Transverse colon (tissue), 3 donors: Measurements from ENCODE around the gene FRG1.
"Not testable (repeated sequence)": the region's sequence is repeated elsewhere in the genome, so short reads cannot be mapped to it uniquely, and the experiment has no call there.

Experiments used
- CTCF ChIP-seq, 5 experiments: fragments of 200-600 bp in 3 of 5; fragments of 450-650 bp in 2 of 5; sonication (generic) in 3 of 5; IDR thresholded peaks; 1 replicate in 2 of 5; 2 replicates in 3 of 5; pipeline ENCODE4 v1.5.1; 2016 to 2017; ENCODE audit warnings: antibody characterized with exemption in 5 of 5, inconsistent platforms in 3 of 5, mild to moderate bottlenecking in 2 of 5, moderate library complexity in 1 of 5
- POLR2A ChIP-seq: fragments of 450-650 bp; IDR thresholded peaks from one replicate; pipeline ENCODE4 v1.6.1; 2016; ENCODE audit warnings: antibody characterized with exemption, mild to moderate bottlenecking, moderate library complexity

- TF ChIP-seq CTCF (IDR thresholded peaks at IDR 0.05); POLR2A: not testable (repeated sequence)
Measured at GRCh38 chr4:189942412-189942811, 1.7 kb downstream of the FRG1 start.
